Stimulated activated CD4-positive, alpha-beta T cell treated with anti-CD3 and anti-CD28 coated beads, Interleukin-12 subunit alpha, Interleukin-12 subunit beta, amount 100 ng/mL, for 48 hours (primary cell): ENCODE results near the gene MACROD2.
"Not testable (repeated sequence)": the region's sequence is repeated elsewhere in the genome, so short reads cannot be mapped to it uniquely, and the experiment has no call there.

Experiments used
- DNase-seq, 3 donors: peaks; one replicate each; pipeline ENCODE4 v3.0.0-alpha.2; 2020; ENCODE audit warnings: low read depth in 2 of 3, low spot score in 1 of 3

The MACROD2 gene

GRCh38 chr20:15537200-15537599 lies 1541.9 kb downstream of the MACROD2 start:
- not testable (repeated sequence) for DNase-seq

DNA sequence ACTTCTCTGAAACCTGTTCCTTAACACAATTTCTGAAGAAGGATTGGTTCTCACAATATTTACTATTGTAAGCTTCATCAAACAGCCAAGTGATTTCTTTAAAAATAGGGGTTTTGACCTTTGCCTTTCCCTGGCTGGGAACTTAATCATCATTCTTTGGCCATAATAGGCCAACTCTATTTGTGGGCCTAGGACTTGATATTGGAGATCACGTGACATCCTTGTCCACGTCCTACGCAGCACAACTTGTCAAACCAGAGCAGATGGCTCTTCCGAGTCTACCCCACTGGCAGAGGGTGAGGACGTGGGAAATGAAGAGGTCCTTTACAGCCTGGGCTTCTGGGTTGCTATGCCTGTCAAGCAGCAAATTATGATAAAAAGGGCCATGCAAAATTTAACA lies 1547.3 kb downstream of the MACROD2 start:
- DNase-seq: no peak

- DNase-seq: no peak
Measured at GRCh38 chr20:15544742-15545141, 1549.4 kb downstream of the MACROD2 start.

DNA sequence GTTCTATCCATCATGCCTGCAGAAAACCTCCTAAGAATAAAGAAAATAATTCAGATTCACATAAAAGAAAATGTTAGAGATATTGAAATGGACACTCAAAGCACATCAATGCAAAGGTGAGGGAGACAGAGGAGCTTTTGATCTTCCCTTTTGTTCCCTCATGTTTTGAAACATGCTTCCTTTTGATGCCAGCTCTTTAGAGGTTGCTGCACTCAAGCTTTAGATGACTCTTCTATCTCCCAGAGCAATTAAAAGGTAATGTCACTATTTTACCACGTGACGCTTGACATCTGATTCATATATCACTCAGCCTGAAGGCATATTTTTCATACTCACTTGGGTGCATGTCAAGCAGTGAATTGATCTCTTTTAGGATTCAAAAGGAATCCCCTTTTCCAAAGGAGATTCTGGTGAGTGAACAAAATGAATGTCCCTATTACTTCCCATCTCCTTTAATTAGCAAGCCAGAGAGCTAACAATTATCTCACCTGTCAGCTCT lies 1551.3 kb downstream of the MACROD2 start:
- DNase-seq: no peak

DNA sequence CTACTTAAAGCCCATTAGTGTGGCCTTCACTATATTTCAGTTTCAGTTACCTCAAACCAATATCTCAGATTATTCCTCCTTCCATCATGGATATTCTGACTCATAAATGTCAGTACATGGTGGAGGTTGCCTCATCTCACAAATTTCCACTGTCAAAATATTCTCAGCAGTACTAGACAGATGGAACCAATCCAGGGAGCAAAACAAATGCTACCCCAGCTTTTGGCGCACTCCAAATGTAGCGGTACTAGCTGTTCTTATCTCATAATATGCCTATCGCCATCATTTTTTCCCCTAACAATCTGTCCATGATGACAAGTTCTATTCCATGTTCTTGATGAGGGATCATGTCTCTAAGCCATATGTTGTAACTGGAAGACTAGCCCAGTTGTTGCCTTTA lies 1551.8 kb downstream of the MACROD2 start:
- DNase-seq: no peak

DNA sequence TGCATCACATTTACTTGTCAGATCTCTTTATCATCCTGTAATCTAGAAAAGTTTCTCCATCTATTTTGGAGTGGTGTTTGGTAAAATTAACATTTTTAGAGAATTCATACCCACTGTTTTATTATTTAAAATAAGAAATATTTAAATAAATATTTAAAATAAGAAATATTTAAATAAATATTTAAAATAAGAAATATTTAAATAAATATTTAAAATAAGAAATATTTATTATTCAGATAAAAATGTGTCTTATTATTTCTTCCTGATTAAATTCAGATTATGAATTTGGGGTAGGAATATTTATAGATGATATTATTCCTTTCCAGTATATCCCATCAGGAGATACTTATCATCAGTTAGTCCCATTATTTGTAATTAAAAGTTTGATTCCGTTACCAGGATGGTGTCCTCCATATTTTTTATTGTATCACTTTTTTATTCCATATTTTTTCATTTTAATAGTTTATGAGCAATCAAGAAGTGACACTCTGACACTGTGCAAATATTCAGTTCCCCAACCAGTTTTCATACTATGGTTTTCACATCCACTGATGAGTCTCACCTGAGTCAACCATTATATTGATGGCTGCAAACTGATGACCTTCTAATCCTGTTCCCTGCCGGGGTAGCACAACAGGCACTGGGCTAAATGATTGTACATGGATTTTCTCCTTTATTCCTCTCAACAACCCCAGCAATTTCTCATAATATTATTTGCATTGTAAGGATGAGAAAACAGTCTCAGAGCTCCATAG lies 1555.0 kb downstream of the MACROD2 start:
- DNase-seq: no peak

DNA sequence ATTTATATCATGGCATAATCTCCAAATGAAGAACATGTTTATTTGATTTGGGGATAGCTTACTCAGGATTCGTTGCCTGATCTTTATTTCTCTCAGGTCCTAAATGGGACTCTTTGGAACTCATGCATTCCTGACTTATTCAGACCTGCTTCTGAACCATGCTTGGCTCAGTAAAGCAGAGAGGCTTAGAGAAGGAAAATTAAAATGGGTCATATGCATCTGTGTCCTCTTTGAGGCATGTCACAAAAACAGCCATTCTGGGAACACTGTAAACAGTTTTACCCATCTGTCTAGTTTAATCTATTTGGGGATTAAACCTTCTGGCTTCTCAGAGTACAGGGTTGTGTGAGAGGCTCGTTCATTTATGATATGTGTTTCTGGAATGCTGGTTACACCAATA lies 1560.6 kb downstream of the MACROD2 start:
- DNase-seq: no peak

GRCh38 chr20:15556869-15557268 lies 1561.6 kb downstream of the MACROD2 start:
- no peak for DNase-seq

- DNase-seq: no peak
Measured at GRCh38 chr20:15561070-15561569, 1565.8 kb downstream of the MACROD2 start.

DNA sequence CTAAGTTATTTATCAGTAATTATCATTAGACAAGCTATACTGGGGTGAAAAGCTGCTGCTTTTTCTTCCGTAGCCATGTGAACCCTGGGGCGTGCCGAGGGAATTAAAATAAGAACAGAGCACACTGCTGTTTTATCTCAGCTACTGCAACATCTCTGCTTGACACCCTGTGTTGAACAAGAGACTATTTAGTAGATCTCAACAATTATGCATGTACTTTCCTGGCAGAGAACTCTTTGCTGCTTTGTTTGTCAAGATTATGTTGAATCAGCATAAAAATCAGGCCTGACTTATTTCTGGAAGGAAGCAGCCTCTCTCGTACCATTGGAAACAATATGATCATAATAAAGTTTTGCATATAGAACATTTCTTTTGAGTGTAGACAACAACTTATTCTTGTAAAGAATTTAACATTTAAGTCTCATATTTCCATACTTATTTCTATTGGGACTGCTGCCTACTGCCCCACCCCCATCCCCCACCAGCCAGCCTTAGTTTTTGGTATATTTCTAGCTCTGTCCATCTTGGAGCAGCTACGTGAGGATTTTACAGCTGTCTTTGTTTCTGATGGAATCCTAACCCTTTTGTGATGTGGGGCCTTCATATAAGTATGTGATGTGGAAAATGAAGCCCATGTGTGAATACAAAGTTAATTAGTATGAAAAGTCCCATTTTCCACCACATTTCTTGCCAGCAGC lies 1566.5 kb downstream of the MACROD2 start:
- no peak for DNase-seq

- no peak for DNase-seq
Measured at GRCh38 chr20:15563836-15564235, 1568.5 kb downstream of the MACROD2 start.

- DNase-seq: no peak
Measured at GRCh38 chr20:15564981-15565380, 1569.7 kb downstream of the MACROD2 start.

DNA sequence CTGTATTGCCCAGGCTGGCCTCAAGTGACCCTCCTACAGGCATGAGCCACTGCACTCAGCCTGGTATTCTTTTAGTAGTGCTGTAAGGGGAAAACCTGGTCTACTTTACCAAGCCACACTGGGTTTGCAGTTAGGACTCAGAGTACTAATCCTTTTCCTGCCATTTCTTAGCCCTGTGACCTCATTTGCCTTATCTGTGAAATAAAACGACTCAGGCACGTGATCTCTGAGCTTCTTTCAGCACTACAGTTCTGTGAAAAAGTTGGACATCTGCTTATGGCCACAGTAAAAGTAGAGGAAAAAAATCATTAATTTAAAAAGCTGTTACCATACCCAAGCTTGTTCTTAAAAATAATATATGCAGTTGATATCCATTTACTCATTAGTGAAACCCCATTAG lies 1570.5 kb downstream of the MACROD2 start:
- no peak for DNase-seq

- no peak for DNase-seq
Measured at GRCh38 chr20:15567219-15567618, 1571.9 kb downstream of the MACROD2 start.

DNA sequence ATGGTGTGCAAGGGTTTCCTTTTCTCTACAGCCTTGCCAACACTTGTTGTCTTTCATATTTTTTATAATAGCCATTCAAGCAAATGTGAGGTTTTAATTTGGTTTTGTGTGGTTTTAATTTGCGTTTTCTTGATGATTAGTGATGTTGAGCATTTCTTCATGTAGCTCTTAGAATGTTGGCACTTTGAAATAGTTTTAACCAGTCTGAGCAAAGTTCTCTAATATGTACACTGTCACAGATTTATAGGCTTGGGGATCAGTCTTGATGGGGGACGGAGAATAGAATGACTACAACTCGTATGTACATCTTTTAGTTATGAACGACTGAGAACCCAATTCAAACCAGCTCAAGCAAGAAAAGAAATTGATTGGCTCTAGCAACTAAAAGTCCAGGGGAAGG lies 1574.8 kb downstream of the MACROD2 start:
- no peak for DNase-seq

- no peak for DNase-seq
Measured at GRCh38 chr20:15571056-15571455, 1575.7 kb downstream of the MACROD2 start.

DNA sequence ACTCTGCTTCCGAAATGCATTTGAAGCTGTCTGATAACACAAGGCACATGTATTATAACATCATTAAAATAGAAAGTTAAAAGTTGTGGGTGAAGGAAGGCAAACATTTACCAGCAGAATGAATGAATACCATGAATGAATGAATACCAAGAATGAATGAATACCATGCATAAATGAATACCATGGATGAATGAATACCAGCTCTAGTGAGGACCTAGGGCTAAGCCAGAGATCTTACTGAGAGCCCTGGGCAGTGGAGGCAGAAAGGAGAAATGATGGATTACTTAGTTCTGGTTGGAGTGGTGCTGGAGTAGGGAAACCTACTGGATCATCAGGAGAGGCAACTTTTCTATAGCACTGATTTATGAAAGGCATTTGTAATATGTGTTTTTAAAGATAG lies 1579.9 kb downstream of the MACROD2 start:
- no peak for DNase-seq

- DNase-seq: no peak
Measured at GRCh38 chr20:15576411-15576810, 1581.1 kb downstream of the MACROD2 start.

DNA sequence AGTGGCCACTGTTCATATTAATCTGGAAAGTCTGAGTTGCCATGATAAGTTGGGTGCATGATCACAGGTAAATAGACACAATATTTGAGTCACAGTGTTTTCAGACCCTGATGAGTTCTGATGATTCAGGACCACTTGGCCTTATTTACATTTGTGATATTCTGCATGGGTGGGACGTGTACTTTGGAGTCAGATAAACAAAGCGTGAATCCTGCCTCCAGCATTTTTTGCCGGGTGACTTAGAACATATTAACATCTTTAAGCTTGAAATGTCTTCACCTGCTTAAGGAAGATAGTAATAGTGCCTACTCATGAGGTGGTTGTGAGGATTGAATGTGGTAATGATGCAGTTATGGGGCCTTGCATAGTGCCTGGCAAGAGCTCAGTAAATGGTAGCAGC lies 1582.8 kb downstream of the MACROD2 start:
- DNase-seq: no peak

GRCh38 chr20:15579688-15580087 lies 1584.4 kb downstream of the MACROD2 start:
- DNase-seq: no peak

DNA sequence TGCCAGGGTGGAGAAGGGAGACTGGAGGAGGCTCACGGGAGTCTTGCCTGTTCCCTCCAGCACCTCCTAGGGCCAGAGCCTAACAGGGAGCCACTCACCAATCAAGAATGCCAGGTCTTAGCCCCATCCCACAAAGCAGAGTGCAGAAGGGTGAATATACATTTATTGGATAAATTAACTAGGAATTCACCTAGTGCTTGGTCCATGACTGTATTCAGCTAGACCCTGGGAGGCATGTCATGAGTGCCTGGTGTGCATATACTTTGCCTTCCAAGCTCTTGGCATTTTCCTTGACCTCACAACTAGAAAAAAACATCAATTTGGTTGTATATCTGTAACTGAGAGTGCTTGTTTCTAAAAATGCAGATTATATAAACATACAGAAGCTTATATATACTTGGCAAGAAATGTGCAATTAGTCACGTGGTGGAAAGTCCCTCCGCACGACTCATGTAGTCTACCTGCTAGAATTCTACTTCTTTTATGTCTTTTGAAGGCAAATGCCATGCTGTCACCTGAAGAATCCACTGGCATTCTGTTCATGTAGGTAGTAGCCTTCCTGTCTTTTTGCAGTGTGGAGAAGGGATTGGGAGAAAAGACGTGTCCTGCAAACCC lies 1586.9 kb downstream of the MACROD2 start:
- no peak for DNase-seq

- DNase-seq: no peak
Measured at GRCh38 chr20:15584507-15584906, 1589.2 kb downstream of the MACROD2 start.
